ENCODE measurements around the gene PLCB1.

DNA sequence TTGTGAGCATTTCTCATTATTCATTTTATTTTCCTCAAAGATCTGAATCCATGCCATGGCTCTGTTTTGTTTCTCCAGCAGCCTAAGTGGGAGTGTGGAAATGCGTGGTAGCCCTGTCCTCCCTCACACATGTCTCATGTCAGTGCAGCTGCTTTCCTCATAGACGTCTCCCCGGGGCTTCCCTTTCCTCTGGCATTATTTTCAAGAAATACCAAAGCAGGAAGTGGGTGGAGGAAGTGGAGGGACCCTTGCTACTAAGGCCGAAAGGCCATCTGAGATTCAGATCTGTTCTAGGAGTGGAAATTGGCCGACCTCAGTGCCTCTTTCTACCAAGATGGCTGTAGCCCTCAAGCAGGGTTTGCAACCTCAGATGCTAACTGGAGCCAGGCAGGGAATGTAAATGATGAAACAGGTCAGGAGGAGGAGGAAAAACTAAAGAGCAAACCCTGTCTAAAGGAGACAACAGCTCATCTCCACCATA, 515.9 kb downstream of the PLCB1 start:
- TF ChIP-seq, protein P1, sequence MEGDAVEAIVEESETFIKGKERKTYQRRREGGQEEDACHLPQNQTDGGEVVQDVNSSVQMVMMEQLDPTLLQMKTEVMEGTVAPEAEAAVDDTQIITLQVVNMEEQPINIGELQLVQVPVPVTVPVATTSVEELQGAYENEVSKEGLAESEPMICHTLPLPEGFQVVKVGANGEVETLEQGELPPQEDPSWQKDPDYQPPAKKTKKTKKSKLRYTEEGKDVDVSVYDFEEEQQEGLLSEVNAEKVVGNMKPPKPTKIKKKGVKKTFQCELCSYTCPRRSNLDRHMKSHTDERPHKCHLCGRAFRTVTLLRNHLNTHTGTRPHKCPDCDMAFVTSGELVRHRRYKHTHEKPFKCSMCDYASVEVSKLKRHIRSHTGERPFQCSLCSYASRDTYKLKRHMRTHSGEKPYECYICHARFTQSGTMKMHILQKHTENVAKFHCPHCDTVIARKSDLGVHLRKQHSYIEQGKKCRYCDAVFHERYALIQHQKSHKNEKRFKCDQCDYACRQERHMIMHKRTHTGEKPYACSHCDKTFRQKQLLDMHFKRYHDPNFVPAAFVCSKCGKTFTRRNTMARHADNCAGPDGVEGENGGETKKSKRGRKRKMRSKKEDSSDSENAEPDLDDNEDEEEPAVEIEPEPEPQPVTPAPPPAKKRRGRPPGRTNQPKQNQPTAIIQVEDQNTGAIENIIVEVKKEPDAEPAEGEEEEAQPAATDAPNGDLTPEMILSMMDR (IDR thresholded peaks at IDR 0.05; ENCODE audit: low read length), result no peak
- TF ChIP-seq EZH2 (IDR thresholded peaks at IDR 0.05; ENCODE audit: borderline replicate concordance, low read length), result no peak
